Uterus (tissue), 4 donors: ENCODE measurements around the gene OTOP1. TPM values are rescaled to one million over a fixed set of nuclear protein-coding genes. Genes with fewer than 3 reads are reported as not detected.
"Not testable (repeated sequence)": the region's sequence is repeated elsewhere in the genome, so short reads cannot be mapped to it uniquely, and the experiment has no call there.

ENCODE experiments used
- DNase-seq, 2 donors: peaks; one replicate each; pipeline ENCODE4 v3.0.0-alpha.2; 2019 to 2020
- H3K27ac ChIP-seq, 2 donors: fragments of 200-600 bp; sonication (generic); 1 replicate in 1 of 2; 2 replicates in 1 of 2; pipeline ENCODE4 v1.5.1; 2016 to 2018
- H3K27me3 ChIP-seq, 2 donors: fragments of 200-600 bp; sonication (generic); one replicate each; pipeline ENCODE4 v1.5.1; 2018 to 2019; ENCODE audit warnings: control low read depth in 1 of 2
- H3K36me3 ChIP-seq, 2 donors: fragments of 200-600 bp; sonication (generic); one replicate each; pipeline ENCODE4 v1.5.1; 2019; ENCODE audit warnings: control low read depth in 1 of 2
- H3K4me1 ChIP-seq, 2 donors: fragments of 200-600 bp; sonication (generic); one replicate each; pipeline ENCODE4 v1.5.1; 2018 to 2019; ENCODE audit warnings: control low read depth in 1 of 2
- H3K4me3 ChIP-seq, 2 donors: fragments of 200-600 bp; sonication (generic); 1 replicate in 1 of 2; 2 replicates in 1 of 2; pipeline ENCODE4 v1.5.1; 2018 to 2019; ENCODE audit warnings: mild to moderate bottlenecking in 1 of 2
- H3K9me3 ChIP-seq, 2 donors: fragments of 200-600 bp; sonication (generic); one replicate each; pipeline ENCODE4 v1.5.1; 2019; ENCODE audit warnings: control low read depth in 1 of 2
- POLR2A ChIP-seq, 2 donors: fragments of 450-650 bp; IDR thresholded peaks; one replicate each; pipeline ENCODE4 v1.6.1; 2016; ENCODE audit warnings: antibody characterized with exemption in 2 of 2, mild to moderate bottlenecking in 1 of 2, moderate library complexity in 1 of 2
- intact Hi-C: fragments of 100-400 bp; cut with DNase I; formaldehyde crosslinking; loops from one replicate; pipeline ENCODE4 v1.15.1; 2023; ENCODE audit warnings: low total_unique reads
- total RNA-seq, 4 donors: library from RNA; depleted of rRNA in 3 of 4; stranded (reverse); fragments of >200 nt in 3 of 4; gene quantifications; one replicate each; pipeline versions ENCODE4 v1.1.0 to v1.2.4, GENCODE V29; 2014 to 2023
- TF ChIP-seq, protein P1 (sequence below), 4 experiments: fragments of 200-600 bp in 2 of 4; fragments of 450-650 bp in 2 of 4; sonication (generic) in 2 of 4; IDR thresholded peaks; one replicate each; pipeline ENCODE4 v1.5.1; 2016 to 2019; ENCODE audit warnings: antibody characterized with exemption in 4 of 4, mild to moderate bottlenecking in 2 of 4, moderate library complexity in 1 of 4
- donor health status: DM: yes; HTN: yes; CAD: no.

The OTOP1 gene
- total RNA-seq, 4 donors from 2014 or later = not detected

- DNase-seq = no peak
- H3K27me3 ChIP-seq = no peaks in the 10 kb centered on the region
- TF ChIP-seq, protein P1, sequence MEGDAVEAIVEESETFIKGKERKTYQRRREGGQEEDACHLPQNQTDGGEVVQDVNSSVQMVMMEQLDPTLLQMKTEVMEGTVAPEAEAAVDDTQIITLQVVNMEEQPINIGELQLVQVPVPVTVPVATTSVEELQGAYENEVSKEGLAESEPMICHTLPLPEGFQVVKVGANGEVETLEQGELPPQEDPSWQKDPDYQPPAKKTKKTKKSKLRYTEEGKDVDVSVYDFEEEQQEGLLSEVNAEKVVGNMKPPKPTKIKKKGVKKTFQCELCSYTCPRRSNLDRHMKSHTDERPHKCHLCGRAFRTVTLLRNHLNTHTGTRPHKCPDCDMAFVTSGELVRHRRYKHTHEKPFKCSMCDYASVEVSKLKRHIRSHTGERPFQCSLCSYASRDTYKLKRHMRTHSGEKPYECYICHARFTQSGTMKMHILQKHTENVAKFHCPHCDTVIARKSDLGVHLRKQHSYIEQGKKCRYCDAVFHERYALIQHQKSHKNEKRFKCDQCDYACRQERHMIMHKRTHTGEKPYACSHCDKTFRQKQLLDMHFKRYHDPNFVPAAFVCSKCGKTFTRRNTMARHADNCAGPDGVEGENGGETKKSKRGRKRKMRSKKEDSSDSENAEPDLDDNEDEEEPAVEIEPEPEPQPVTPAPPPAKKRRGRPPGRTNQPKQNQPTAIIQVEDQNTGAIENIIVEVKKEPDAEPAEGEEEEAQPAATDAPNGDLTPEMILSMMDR (IDR thresholded peaks at IDR 0.05) = no peak
- no peak for TF ChIP-seq POLR2A (IDR thresholded peaks at IDR 0.05)
- H3K27ac ChIP-seq = peak overlapping the region; percentile 90 to 93
- intact Hi-C loops = no loop called here
- H3K36me3 ChIP-seq = no peaks in the 10 kb centered on the region
- no peaks in the 10 kb centered on the region for H3K4me1 ChIP-seq
- H3K4me3 ChIP-seq = peak overlapping the region; percentile 74 to 79
- H3K9me3 ChIP-seq = no peaks in the 10 kb centered on the region
Observed at GRCh38 chr4:4248885-4249203, 22.1 kb upstream of the OTOP1 start.

DNA sequence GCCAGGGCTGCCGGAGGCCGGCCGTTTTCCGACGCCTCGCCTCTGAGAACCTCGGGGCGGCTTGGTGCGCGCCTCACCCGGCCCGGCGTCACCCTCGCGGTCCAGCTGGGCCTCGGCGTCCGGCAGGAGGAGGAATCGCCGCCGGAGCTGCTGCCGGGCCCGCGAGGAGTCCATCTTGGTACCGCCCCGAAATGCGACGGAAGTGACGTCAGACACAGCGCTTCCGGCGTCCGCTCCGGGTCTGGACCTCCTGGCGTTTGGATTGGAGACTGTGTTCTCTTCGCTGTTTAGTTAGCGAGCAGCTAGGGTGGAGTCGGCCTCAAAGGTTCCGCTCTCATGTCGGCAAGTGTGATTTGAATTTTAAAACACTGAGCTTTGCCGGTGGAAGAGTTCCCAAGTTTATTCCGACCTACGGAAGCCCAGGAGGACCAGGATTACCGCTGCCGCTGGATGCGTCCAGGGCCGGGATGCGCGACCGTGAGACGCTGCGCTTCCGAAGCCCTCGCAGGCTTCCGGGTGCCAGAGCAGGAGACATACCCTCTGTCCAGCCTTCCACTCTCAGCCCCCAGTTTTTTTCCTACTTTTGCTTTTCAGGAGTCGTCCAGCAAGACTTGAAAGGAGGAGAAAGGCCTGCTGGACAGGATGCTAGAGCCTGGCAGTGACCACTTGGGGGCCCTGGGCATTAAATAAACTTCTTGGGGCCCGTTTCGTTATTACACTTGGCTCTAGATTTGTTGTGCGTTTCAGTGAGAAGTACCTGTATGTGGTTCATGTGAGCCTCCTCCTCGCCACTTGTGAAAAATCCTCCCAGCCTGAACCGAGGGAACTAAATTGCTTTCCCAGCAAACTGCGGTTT is 21.5 kb upstream of the OTOP1 start, which contains the start of gene TMEM128:
Gene TMEM128, minus strand, starts transcription at position 195 of the 856 bp plus-strand sequence. Its CDS starts 21 bp downstream, at position 174.
- Histone ChIP-seq H3K4me3 (peak within 1 kb of the TSS; percentile 74 to 79), H3K27ac (peak within 1 kb of the TSS; percentile 90 to 93)
- intact Hi-C loops = no loop called here

GRCh38 chr4:4247696-4248028 is 20.9 kb upstream of the OTOP1 start:
- intact Hi-C loops = no loop called here

More for the DNA sequence above, 21.5 kb upstream of the OTOP1 start, which contains the start of gene TMEM128:
- DNase-seq = peak; percentile 92
- no peaks in the 10 kb centered on the region for H3K9me3 ChIP-seq
- H3K36me3 ChIP-seq = no peaks in the 10 kb centered on the region
- no peaks in the 10 kb centered on the region for H3K27me3 ChIP-seq
- H3K4me1 ChIP-seq = no peaks in the 10 kb centered on the region
- TF ChIP-seq POLR2A (IDR thresholded peaks at IDR 0.05) = peak; percentile 66 to 76
- TF ChIP-seq, protein P1 (IDR thresholded peaks at IDR 0.05) = peak in 3 of 4 experiments; percentile 17 to 48 (median 22)

GRCh38 chr4:4245172-4245571 is 18.4 kb upstream of the OTOP1 start:
- TF ChIP-seq POLR2A (IDR thresholded peaks at IDR 0.05) = no peak
- TF ChIP-seq, protein P1 (IDR thresholded peaks at IDR 0.05) = no peak
- no peaks in the 10 kb centered on the region for H3K4me1 ChIP-seq
- no peaks in the 10 kb centered on the region for H3K27me3 ChIP-seq
- no peaks in the 10 kb centered on the region for H3K9me3 ChIP-seq
- no peak for DNase-seq
- no peak overlapping the region for H3K27ac ChIP-seq
- intact Hi-C loops = no loop called here
- H3K36me3 ChIP-seq = no peaks in the 10 kb centered on the region
- no peak overlapping the region for H3K4me3 ChIP-seq

More at GRCh38 chr4:4247696-4248028, 20.9 kb upstream of the OTOP1 start:
- peak overlapping the region; percentile 74 to 79 for H3K4me3 ChIP-seq
- no peak for TF ChIP-seq POLR2A (IDR thresholded peaks at IDR 0.05)
- TF ChIP-seq, protein P1 (IDR thresholded peaks at IDR 0.05) = no peak
- no peaks in the 10 kb centered on the region for H3K27me3 ChIP-seq
- no peaks in the 10 kb centered on the region for H3K9me3 ChIP-seq
- no peaks in the 10 kb centered on the region for H3K36me3 ChIP-seq
- H3K4me1 ChIP-seq = no peaks in the 10 kb centered on the region
- H3K27ac ChIP-seq = peak overlapping the region; percentile 90 to 93
- no peak for DNase-seq

GRCh38 chr4:4239551-4239950 is 12.8 kb upstream of the OTOP1 start:
- H3K27ac ChIP-seq, intact Hi-C loops, H3K4me3 ChIP-seq, H3K4me1 ChIP-seq, H3K27me3 ChIP-seq, H3K36me3 ChIP-seq, H3K9me3 ChIP-seq, DNase-seq: not testable (repeated sequence)
